H9 (cell line): ENCODE measurements around the gene PARK7. TPM values are rescaled to one million over a fixed set of nuclear protein-coding genes. Genes with fewer than 3 reads are reported as not detected.

Experiments
- DNase-seq: peaks from one replicate; pipeline ENCODE4 v3.0.0-alpha.2; 2017
- H2AFZ ChIP-seq: one replicate; pipeline ENCODE4 v1.6.1; 2013; ENCODE audit warnings: mild to moderate bottlenecking, low read length, control low read depth, moderate library complexity
- H2AK5ac ChIP-seq: 2 replicates; pipeline ENCODE4 v1.6.1; 2013; ENCODE audit warnings: low read length, control low read depth, mixed read lengths; ENCODE audit not compliant: insufficient read length
- H2BK120ac ChIP-seq: one replicate; pipeline ENCODE4 v1.6.1; 2013; ENCODE audit warnings: low read depth, mild to moderate bottlenecking, low read length, control low read depth, inconsistent platforms; ENCODE audit not compliant: poor library complexity, severe bottlenecking
- H2BK12ac ChIP-seq: 2 replicates; pipeline ENCODE4 v1.6.1; 2013; ENCODE audit warnings: low read length, control low read depth, mixed read lengths, low read depth; ENCODE audit not compliant: insufficient read length
- H2BK15ac ChIP-seq: 2 replicates; pipeline ENCODE4 v1.6.1; 2013; ENCODE audit warnings: low read depth, low read length, control low read depth
- H2BK20ac ChIP-seq: one replicate; pipeline ENCODE4 v1.6.1; 2013; ENCODE audit warnings: low read depth, mild to moderate bottlenecking, low read length, control low read depth, inconsistent platforms; ENCODE audit not compliant: poor library complexity, severe bottlenecking
- H2BK5ac ChIP-seq: 2 replicates; pipeline ENCODE4 v1.6.1; 2013; ENCODE audit warnings: low read length, control low read depth, mixed read lengths; ENCODE audit not compliant: insufficient read length
- H3K14ac ChIP-seq: 2 replicates; pipeline ENCODE4 v1.6.1; 2013; ENCODE audit warnings: low read length, control low read depth; ENCODE audit not compliant: insufficient read depth
- H3K18ac ChIP-seq: 2 replicates; pipeline ENCODE4 v1.6.1; 2013; ENCODE audit warnings: low read depth, mild to moderate bottlenecking, mixed read lengths, low read length, control low read depth; ENCODE audit not compliant: insufficient read length
- H3K23ac ChIP-seq: 2 replicates; pipeline ENCODE4 v1.6.1; 2013; ENCODE audit warnings: low read length, control low read depth, mixed read lengths, low read depth; ENCODE audit not compliant: insufficient read length
- H3K23me2 ChIP-seq: 2 replicates; pipeline ENCODE4 v1.6.1; 2013; ENCODE audit warnings: low read depth, mild to moderate bottlenecking, mixed read lengths, low read length, control low read depth; ENCODE audit not compliant: insufficient read length, poor library complexity, severe bottlenecking
- H3K27ac ChIP-seq: 2 replicates; pipeline ENCODE4 v1.5.1; 2013; ENCODE audit warnings: low read length, control low read depth, mixed read lengths, low read depth; ENCODE audit not compliant: insufficient read length
- H3K27me3 ChIP-seq: 2 replicates; pipeline ENCODE4 v1.6.1; 2013; ENCODE audit warnings: low read length, control low read depth, inconsistent platforms; ENCODE audit not compliant: insufficient read depth
- H3K4ac ChIP-seq: 2 replicates; pipeline ENCODE4 v1.6.1; 2013; ENCODE audit warnings: low read depth, mild to moderate bottlenecking, control low read depth, inconsistent platforms, low read length, moderate library complexity
- H3K4me1 ChIP-seq: 2 replicates; pipeline ENCODE4 v1.6.1; 2013; ENCODE audit warnings: low read length, control low read depth, inconsistent platforms; ENCODE audit not compliant: insufficient read depth
- H3K4me2 ChIP-seq: 2 replicates; pipeline ENCODE4 v1.6.1; 2013; ENCODE audit warnings: low read length, control low read depth, mixed read lengths; ENCODE audit not compliant: insufficient read length, insufficient read depth
- H3K56ac ChIP-seq: 2 replicates; pipeline ENCODE4 v1.6.1; 2013; ENCODE audit warnings: low read depth, mild to moderate bottlenecking, mixed read lengths, low read length, control low read depth; ENCODE audit not compliant: insufficient read length
- H3K79me1 ChIP-seq: 2 replicates; pipeline ENCODE4 v1.6.1; 2013; ENCODE audit warnings: low read depth, mild to moderate bottlenecking, moderate library complexity, low read length, control low read depth, inconsistent platforms; ENCODE audit not compliant: insufficient read depth, poor library complexity, severe bottlenecking
- H3K79me2 ChIP-seq: 2 replicates; pipeline ENCODE4 v1.6.1; 2013; ENCODE audit warnings: low read length, control low read depth, inconsistent platforms; ENCODE audit not compliant: insufficient read depth
- H3K9ac ChIP-seq: 2 replicates; pipeline ENCODE4 v1.6.1; 2013; ENCODE audit warnings: low read length, control low read depth, mixed read lengths; ENCODE audit not compliant: insufficient read length; ENCODE audit errors: extremely low read depth
- H3K9me3 ChIP-seq: one replicate; pipeline ENCODE4 v1.6.1; 2013; ENCODE audit warnings: low read depth, low read length, inconsistent platforms; ENCODE audit not compliant: control insufficient read depth
- H3T11ph ChIP-seq: one replicate; pipeline ENCODE4 v1.6.1; 2013; ENCODE audit warnings: mild to moderate bottlenecking, low read length, control low read depth, inconsistent platforms
- H4K20me1 ChIP-seq: one replicate; pipeline ENCODE4 v1.6.1; 2013; ENCODE audit not compliant: control insufficient read depth, insufficient read length, insufficient read depth
- H4K5ac ChIP-seq: 2 replicates; pipeline ENCODE4 v1.6.1; 2013; ENCODE audit warnings: low read depth, mild to moderate bottlenecking, mixed read lengths, low read length, control low read depth; ENCODE audit not compliant: insufficient read length
- H4K8ac ChIP-seq: replicated peaks from 2 replicates; pipeline ENCODE4 v1.6.1; 2013; ENCODE audit warnings: low read length, control low read depth, mixed read lengths, low read depth; ENCODE audit not compliant: insufficient read length
- H4K91ac ChIP-seq: 2 replicates; pipeline ENCODE4 v1.6.1; 2013; ENCODE audit warnings: low read depth, mild to moderate bottlenecking, moderate library complexity, mixed read lengths, low read length, control low read depth; ENCODE audit not compliant: insufficient read length
- H3K27ac Mint-ChIP-seq, 3 experiments: 2 replicates in 2 of 3; 3 replicates in 1 of 3; pipeline ENCODE4 v1.8.0; 2020 to 2021; ENCODE audit warnings: mixed read lengths in 3 of 3, mild to moderate bottlenecking in 1 of 3, moderate library complexity in 1 of 3
- H3K27me3 Mint-ChIP-seq: 2 replicates; pipeline ENCODE4 v1.8.0; 2021; ENCODE audit warnings: low read depth, mild to moderate bottlenecking, moderate library complexity, mixed read lengths
- H3K36me3 Mint-ChIP-seq, 3 experiments: 2 replicates in 2 of 3; 3 replicates in 1 of 3; pipeline ENCODE4 v1.8.0; 2020 to 2021; ENCODE audit warnings: low read depth in 3 of 3, mixed read lengths in 3 of 3; ENCODE audit not compliant: insufficient read depth in 1 of 3
- H3K4me1 Mint-ChIP-seq, 2 experiments: 2 replicates each; pipeline ENCODE4 v1.8.0; 2020; ENCODE audit warnings: mixed read lengths in 2 of 2
- H3K4me3 Mint-ChIP-seq, 2 experiments: 2 replicates in 1 of 2; 3 replicates in 1 of 2; pipeline ENCODE4 v1.8.0; 2020 to 2021; ENCODE audit warnings: mild to moderate bottlenecking in 2 of 2, mixed read lengths in 2 of 2, moderate library complexity in 1 of 2
- H3K9me3 Mint-ChIP-seq, 2 experiments: 2 replicates in 1 of 2; 3 replicates in 1 of 2; pipeline ENCODE4 v1.8.0; 2020; ENCODE audit warnings: mild to moderate bottlenecking in 2 of 2, mixed read lengths in 2 of 2, moderate library complexity in 1 of 2
- CTCF ChIP-seq: fragments of 200-600 bp; sonication (generic); conservative IDR thresholded peaks from 3 replicates; pipeline ENCODE4 v1.8.0; 2021; ENCODE audit warnings: antibody characterized with exemption, mild to moderate bottlenecking
- WGBS: extraction: QIAGEN DNeasy Blood & Tissue Kit; methylation state at CpG from one replicate; pipeline ENCODE4 v1.1.7; 2013; ENCODE audit warnings: missing lambda C conversion rate, low lambda C conversion rate, mixed read lengths; ENCODE audit not compliant: insufficient read length; ENCODE audit errors: extremely low coverage; 5-methylcytosine and 5-hydroxymethylcytosine counted together
- total RNA-seq: library from RNA; stranded (reverse); gene quantifications from 2 replicates; pipeline ENCODE4 v1.2.1, GENCODE V29; 2021

The PARK7 gene
- total RNA-seq, 1 experiment from 2014 or later: 370 TPM

GRCh38 chr1:7962014-7962335 is 464 bp downstream of the PARK7 start:
- Mint-ChIP-seq H3K36me3 (peaks cover 32 to 52% (median 41%) of the 10 kb centered on the region in 3 experiments), H3K9me3 (no peaks in the 10 kb centered on the region), H3K27me3 (no peaks in the 10 kb centered on the region; the same call in 1 of the 2 replicates), H3K4me1 (peaks cover 15 to 20% of the 10 kb centered on the region in 2 experiments), H3K27ac (peak overlapping the region; percentile 76 to 96 (median 95)), H3K4me3 (peak overlapping the region; percentile 97)
- Histone ChIP-seq H2AK5ac (no peak overlapping the region), H2BK120ac (no peak overlapping the region), H3K18ac (no peak overlapping the region), H4K20me1 (no peaks in the 10 kb centered on the region), H2BK20ac (no peak overlapping the region), H4K5ac (no peak overlapping the region), H3K4ac (no peak overlapping the region), H3K14ac (no peak overlapping the region), H3K79me1 (peaks cover 2% of the 10 kb centered on the region), H3T11ph (no peak overlapping the region), H2BK5ac (no peak overlapping the region), H2AFZ (no peak overlapping the region), H3K79me2 (peaks cover 3% of the 10 kb centered on the region; the same call in 1 of the 2 replicates), H2BK12ac (no peak overlapping the region), H3K27me3 (no peaks in the 10 kb centered on the region), H3K23ac (no peak overlapping the region), H3K9me3 (no peaks in the 10 kb centered on the region), H2BK15ac (no peak overlapping the region), H3K23me2 (peaks cover 2% of the 10 kb centered on the region), H3K56ac (no peak overlapping the region), H3K9ac (peak overlapping the region; percentile 86), H3K27ac (no peak overlapping the region), H3K4me2 (peak overlapping the region; percentile 80), H3K4me1 (no peaks in the 10 kb centered on the region), H4K91ac (no peak overlapping the region), H4K8ac (no peak overlapping the region)
- DNase-seq: no peak
- no CpG with 5 or more reads among the region's 10 CpGs for WGBS
- TF ChIP-seq CTCF: no peak
